NCI-H2196 (cell line): Measurements from ENCODE around the gene CCL18.
"Not testable (repeated sequence)": the region's sequence is repeated elsewhere in the genome, so short reads cannot be mapped to it uniquely, and the experiment has no call there.

ENCODE experiments used
- DNase-seq: peaks from one replicate; lab custom pipeline; 2025; ENCODE audit not compliant: unreplicated experiment; lab: John Stamatoyannopoulos, UW

CCL18 gene

DNA sequence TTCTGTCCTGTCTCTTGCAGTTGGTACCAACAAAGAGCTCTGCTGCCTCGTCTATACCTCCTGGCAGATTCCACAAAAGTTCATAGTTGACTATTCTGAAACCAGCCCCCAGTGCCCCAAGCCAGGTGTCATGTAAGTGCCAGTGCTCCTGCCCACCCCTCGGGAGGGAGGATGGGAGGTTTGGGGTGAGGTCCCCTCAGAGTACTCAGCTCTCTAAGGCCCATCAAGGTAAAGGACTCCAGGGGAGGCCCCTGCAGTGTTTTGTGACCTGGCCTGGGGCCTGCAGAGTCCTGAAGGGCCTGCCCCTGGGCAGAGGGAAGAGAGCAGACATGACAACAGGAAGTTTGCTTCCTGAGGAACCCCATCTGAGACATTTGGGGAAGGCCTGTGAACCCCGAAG lies 6.4 kb downstream of the CCL18 start:
- no peak for DNase-seq

DNA sequence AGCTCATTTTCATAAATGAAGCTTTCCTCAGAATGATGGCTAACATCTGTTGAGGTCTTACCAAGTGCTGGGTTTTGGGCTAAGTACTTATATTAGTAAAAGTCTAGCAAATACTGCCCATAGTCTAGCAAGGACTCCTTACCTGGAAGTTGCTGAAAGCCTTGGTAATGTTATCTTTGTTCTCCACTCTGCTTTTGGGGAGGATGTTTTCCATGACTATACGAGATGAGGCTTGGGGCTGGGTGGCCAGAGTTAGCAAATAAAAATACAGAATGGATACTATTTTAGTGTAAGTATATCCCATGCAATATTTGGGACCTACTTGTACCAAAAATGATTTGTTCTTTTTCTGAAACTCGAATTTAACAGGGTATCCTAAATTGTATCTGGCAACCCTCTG lies 7.7 kb downstream of the CCL18 start:
- DNase-seq, result no peak

DNA sequence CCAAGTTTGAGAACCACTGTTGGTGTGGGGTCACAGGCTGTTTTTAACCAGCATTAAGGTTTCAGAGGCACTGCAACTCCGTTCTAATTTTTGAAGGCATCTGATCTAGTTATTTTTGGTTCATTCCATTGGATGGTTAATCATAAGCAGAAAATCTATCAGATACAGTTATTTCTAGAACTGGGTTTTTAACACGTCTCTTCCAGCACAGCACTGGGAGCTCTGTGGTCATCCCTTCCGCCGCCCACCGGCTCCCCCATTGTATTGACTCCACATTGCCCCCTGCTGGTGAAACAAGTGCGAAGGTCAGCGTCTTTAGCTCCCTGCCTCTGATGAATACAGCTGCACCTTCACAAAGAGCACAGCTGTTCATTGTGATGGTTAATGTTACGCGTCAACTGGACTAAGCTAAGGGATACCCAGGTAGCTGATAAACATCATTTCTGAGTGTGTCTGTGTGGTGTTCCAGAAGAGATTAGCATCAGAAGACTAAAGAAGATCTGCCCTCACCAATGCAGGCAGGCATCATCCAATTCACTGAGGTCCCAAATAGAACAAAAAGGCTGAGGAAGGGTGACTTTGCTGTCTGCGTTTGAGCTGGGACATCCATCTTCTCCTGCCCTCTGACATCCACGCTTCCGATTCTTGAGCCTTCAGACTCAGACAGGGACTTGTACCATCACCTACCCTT lies 8.5 kb downstream of the CCL18 start:
- DNase-seq, result no peak

DNA sequence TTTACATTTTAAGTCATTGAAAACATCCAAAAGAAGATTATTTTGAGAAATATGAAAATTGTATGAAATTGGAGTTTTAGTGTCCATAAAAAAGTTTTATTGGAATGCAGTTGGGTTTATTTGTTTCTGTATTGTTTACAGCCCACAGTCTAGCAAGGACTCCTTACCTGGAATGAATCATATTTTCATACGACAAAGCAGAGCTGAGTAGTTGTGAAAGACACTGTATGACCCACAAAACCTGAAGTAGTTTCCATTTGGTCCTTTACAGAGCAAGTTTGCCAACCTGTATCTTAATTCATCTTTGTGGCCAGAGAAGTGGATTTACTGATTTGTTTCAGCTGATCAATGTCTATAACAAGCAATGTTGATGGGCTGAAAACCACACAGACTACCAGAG lies 10.3 kb downstream of the CCL18 start:
- no peak for DNase-seq

DNA sequence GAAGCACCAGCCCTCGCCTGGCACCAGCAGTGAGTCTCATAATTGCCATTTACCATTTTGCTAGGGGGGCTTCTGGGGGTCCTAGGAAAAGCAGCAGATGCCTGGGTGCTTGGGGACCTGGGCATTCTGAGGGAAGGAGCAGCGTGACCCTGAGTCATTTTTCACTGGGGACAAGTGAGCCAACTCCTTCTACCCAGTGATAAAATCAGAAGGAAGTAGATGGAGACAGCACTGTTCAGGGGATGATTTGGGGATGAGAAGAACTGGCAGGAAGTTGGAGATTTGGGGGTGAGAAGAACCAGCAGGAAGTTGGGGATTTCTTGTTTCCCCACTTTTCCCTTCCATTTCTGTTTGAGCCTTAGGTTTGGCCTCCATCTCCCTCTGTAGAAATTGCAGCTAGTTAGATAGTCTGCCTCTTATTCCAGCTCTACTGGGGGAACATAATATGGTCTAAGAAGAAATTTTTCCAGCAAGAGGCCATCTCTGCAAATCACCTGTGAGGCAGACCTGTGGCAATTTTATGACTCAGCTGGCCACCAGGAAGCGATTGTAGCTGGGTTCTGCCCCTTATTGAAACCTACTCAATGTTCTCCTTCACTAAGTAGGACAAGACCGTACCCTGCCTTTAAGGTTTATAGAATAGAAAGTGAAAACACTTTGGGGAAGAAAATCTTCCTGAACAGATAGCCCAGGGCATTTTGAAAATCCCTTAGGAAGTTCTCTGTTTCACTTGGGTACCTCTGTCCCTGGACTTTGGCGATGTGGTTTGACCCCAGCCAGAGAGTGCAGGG lies 17.8 kb downstream of the CCL18 start:
- DNase-seq, result not testable (repeated sequence)

DNA sequence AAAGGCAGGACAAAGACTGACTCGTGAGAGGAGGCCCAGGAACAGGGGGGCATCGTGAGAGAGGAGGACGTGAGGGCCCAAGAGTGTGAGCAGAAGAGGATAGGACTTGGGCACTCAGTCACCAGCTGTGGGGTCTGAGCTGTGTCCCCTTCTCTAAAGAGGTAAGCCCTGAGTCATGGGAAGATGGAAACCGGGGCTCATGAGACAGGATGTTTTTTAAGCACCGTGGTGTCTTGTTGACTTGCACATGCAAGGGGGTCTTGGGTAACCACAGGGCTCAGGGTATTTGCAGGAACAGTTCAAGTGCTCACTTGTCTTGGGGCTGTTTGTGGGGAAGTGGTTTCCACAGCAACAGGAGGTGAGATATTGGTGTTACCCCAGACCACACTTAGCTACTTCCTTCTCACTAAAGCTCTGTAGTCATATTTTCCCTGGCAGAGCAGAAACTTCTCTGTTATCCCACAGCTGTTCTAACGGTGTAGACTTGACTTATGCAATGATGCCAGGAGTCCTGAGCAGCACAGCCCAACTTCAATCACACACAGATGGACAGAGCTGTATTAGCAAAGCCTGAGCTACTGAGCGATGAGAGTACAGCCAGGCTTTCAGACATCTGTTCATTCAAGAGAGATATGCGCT lies 18.5 kb downstream of the CCL18 start:
- not testable (repeated sequence) for DNase-seq

DNA sequence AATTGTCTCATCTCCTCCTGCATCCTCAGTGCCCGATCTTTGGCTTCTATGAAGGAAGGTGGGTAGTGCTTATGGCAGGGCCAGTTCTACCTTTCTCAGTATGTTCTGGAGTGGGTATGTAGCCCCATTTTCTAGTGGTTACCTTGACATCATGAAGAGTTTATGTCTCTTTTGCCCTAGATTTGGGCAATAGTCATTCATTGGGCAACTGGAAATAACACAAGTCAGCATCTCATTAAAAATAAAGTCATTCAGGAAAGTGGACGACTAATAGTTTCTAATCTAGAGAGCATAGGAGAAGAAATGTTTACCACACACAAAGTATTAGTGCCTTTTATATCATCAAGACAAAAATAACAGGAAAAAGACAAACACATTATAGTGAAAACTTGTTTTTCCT lies 19.6 kb downstream of the CCL18 start:
- DNase-seq, result not testable (repeated sequence)

DNA sequence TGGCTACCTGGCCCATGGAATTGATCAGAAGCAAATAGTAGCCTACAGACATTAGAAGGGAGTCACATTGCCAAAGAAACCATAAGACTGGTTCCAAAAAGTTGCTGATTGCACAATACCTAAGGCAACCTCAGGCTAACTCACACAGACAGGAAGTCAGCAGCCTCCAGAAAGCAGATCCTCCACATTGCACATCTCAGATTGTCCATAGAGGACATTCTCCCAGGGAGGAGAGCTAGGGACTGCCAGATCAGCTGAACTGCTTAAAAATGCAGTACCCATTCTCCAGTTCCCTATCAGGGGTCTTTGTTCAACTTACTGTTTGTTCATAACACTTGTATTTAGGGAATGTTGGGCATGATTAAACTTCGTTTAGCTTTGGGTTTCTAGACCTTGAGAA lies 21.7 kb downstream of the CCL18 start:
- DNase-seq, result no peak

DNA sequence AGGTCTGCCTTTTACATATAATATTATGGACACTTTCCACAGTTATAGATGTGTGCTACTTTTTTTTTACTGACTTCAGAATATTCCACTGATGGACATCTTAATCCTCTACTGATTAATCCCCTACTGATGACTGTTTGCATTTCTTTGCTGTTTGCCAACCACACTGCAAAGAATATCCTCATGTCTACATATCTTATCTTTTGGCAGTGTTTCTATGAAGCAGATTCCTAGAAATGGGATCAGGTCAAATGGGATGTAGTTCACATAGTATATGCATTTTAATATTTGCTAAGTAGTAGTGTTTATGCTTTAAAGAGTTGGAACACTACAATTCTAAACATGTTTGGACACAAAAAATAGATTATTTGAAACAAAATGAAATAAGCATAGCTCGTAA lies 22.7 kb downstream of the CCL18 start:
- DNase-seq, result no peak

DNA sequence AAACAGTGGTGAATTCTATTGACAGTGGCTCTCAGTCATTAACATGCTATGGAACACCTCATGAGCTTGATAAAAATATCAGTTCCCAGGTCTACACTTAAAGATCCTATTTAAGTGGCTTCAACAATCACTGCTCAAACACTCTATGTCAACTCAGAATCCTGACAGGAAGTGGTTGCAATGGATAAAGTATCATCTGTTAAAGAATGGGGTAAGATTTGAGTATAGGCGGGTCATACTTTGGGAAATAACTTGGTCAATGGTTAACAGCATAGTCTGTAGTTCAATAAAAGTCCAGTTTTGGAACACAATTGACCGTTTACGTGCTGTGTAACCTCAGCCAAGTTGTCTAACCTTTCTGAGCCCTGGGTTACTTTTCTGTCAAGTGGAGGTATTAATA lies 23.4 kb downstream of the CCL18 start:
- not testable (repeated sequence) for DNase-seq

DNA sequence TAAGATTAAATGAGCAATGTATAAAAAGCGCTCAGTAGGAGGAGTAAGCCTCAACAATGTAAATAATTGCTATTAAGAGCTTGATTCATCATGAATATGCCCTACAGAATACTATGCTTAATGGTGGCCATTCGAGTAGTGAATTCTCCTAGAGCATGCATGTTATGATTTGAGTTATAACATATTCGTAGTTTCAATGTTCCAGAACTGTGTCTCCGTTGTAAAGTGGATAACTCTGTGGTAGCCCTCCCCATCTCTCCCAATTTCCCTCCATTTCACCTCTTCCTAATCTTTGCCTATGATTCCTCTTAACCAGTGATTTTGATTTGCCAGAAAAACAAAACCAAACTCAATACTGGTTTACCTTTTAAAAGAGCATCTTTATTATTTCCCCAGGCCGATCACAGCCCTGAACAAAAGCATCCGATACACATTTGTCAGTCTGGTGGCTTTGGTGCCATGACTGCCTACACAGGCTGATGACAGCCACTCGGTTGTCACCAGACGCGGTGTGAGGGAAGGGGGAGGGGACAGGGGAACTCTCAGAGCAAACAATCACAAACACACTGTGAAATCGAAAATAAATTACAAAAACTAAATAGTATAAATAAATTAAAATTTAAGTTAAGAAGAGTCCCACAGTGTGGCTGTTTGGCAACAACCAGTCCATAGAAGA lies 24.0 kb downstream of the CCL18 start:
- DNase-seq, result not testable (repeated sequence)

DNA sequence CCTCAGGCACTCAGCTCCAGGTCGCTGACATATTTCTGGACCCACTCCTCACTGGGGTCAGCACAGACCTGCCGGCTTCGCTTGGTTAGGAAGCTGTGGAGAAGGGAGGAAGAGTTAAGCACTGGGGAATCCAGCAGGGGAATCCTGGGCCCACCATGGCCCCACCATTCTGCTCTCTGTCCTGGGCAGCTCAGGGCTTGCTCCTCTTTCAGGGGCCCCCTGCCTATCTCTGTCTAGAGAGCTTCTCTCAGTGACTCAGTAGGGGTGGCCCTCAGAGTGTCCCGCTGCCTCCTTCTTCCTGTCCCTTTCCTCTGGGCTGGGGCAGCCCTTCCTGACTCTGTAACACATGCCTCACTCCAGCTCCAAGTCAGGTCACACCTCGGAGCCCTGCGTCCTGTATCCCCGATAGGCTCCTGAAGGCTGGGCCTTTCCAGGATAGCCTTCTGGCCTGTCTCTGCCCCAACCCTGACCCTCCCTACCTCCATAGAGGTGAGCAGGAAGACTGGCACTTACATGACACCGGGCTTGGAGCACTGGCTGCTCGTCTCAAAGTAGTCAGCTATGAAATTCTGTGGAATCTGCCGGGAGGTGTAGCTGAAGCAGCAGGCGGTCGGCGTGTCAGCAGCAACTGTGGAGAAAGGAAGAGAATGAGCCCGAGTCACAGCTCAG lies 24.7 kb downstream of the CCL18 start:
- no peak for DNase-seq

DNA sequence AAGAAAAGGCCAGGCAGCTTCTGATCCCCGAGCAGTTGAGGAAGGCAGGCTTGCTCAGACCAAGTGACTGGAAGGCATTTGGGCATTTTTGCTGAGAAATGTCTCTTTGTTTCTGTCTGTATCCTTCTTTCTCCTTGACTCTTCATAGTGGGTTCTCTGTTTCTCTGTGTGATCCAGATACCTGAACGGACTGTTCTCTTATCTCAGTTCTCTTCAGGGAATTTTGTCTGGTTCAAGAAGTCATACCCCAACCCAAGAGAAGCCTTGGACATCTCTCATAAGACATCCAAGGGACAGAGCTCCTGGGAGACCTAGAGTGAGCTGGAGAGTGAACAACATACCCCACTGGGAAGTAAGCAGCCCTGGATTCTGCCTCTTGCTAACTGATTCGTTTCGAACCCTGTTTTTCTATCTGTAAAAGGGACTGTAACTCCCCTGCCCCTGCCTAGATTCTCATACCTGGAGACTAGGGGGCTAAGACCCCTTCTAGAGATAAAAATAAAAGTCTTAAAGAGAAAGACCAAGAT lies 25.3 kb downstream of the CCL18 start:
- no peak for DNase-seq

DNA sequence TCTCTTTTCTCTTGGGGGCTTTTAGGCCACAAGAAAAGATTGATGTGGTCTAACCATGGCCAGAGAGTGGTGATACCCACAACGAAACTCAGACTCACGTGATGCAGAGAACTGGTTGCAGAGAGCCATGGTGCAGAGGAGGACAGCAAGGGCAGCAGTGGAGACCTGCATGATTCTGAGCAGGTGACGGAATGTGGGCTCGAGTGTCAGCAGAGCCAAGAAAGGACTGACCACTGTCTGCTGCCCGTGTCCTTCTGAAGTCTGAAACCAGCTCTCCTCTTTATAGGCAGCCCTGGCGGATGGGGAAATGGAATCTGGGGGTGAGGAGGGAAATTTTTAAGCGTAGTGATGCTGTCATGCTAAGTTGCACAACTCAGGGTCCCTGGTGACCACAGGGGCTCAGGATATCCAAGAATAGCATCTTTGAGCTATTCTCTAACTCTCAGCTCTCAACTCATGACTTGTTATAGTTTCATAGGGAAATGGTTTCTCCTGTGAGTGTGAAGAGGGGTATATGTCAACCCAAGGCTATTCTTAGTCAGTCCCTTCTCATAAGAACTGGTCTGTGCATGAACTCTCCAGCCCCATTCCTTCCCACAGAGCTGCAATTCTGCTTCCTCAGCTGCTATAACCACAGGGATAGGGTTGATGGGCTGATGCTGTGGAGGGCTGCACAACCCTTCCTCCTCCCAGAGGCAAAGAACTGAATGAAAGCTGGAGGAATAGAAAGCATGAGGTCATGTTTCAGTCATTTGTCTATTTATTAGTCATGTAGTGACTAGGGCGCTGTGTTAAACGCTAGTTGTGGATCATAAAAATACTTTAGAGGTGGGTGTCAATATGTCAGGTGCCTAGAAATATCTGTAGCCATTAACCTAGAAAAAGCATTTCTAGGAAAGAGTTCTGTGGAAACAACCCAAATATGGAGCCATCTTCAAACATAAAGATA lies 26.1 kb downstream of the CCL18 start, which contains the start of gene CCL3:
Gene CCL3, minus strand, starts transcription at position 256 of the 949 bp plus-strand sequence. Its CDS starts 85 bp downstream, at position 171.
- no peak for DNase-seq

DNA sequence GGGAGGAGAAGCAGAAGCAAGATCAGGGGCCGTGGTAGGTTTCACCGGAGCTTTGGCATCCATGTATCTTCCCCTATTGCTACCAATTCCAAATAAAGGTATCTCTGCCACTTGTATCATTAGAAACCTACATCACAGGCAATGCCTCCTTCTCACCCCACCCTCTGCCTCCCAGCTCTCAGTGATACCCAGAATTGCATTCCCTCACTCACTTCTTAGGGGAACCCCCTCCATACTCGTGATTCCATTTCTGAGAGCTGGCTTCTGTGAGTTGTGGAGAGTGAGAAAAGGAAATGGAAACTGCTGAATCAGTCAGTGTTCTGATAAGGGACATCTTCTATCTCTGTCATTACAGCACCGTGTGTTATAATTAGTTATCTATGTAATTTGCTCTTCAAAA lies 28.2 kb downstream of the CCL18 start:
- DNase-seq, result no peak

DNA sequence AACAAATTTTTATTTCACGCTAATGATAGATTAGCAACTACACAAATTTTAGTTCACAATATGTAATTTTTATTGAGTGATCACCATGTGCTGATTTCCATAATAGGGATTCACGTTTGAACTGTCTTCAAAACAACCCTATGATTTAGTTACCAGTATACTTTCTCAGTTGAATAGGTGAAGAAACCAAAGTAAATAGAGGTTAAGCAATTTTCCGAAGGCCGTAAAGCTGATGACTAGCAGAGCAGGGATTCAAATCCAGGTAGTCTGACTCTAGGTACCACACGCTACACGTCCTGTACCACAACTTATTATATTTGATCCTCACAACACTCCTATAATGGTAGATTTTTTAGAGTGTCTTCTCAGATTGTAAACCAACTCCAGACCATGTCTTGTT lies 28.6 kb downstream of the CCL18 start:
- not testable (repeated sequence) for DNase-seq

DNA sequence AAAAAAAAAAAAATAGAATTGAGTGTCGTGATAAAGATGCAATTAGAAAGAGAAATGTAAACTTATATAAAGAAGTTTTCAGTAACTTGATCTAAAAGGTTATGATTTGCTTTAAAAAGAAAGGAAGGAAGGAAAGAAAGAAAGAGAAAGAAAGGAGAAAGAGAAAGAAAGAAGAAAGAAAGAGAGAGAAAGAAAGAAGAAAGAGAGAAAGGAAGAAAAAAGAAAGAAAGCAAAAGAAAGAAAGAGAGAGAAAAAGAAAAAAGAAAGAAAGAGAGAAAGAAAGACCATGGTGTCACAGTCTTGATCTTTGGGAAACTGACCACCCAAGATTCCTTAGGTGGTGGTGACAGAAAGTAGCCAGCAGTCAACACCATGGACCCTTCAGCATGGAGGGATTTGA lies 30.2 kb downstream of the CCL18 start:
- no peak for DNase-seq

DNA sequence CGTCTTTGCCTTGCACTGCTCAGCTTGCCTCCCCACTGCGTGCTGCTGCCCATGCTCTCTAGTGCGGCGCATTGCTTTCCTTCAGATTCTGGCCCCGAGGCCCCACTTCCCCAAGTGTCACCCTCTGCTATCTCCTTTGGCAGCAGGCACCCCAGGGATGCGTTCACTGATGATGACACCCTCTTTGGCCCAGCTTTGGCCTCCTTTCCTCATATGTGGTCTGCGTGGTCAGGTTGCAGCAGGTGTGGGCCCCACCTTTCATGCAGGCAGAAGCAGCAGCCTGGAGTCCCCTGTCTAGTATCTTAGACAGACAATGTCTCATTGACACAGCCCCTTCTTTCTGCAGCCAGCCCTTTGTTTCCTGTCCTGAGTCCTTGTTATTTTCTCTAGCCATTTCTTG lies 30.7 kb downstream of the CCL18 start:
- no peak for DNase-seq

DNA sequence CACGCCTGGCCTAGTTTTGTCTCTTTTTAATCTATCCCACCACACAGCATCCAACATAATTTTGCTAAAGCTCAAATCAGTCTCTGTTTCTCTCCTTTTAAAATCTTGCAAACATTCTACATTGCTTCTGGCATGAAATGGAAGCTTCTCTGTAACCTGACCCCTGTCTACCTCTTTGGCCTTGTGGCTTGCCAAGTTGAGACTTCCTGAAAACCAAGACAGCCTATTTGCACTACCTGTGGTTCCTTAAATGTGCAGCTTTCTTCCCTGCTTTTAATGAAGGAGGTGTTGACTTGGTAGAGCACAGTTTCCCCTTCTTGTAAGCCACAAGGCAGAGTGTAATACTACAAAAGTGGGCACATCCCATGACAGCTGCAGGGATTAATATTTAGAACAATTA lies 31.9 kb downstream of the CCL18 start:
- DNase-seq, result no peak

DNA sequence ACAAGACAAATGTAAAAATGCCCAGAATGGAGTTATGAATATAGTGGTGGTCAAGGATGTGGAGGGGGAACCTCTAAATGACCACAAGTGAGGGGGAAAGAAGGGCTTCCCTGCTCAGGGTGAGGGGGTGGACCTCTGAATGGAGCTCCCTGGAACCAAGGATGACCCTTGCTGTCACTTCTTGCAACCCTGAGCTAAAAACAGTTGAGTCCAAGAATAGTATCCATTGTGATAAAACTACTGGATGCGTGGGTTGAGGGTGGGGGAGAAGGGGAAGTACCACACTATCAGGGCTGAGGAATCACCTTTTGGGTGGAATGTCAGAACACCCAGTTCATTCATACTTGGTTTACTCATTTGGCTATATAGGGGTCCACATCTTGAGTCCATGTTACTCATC lies 34.9 kb downstream of the CCL18 start:
- not testable (repeated sequence) for DNase-seq
